ENCODE measurements around the gene CNTN4.

CNTN4 gene

DNA sequence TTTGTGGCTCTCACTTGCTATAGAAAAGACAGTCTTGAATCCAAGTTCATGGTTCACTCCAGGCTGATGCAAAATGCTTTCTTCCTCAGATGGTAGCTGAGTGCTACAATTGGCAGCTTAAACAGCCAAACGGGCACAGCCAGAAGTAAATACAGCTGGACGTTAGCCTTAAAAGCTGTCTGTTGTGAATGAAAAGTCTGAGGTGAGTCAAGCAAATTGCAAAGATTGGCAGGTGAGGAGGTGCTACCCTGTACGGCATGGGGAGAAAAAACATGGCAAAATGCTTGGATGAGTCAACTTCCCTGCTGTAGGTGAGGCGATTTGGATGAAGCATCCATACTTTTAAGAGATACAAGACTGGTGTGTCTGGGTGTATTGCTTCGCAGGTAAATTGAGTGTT lies 971.1 kb downstream of the CNTN4 start:
- H3K27me3 ChIP-seq (ENCODE audit: insufficient read depth, low read length), result no peaks in the 10 kb centered on the region
- TF ChIP-seq, protein P1, sequence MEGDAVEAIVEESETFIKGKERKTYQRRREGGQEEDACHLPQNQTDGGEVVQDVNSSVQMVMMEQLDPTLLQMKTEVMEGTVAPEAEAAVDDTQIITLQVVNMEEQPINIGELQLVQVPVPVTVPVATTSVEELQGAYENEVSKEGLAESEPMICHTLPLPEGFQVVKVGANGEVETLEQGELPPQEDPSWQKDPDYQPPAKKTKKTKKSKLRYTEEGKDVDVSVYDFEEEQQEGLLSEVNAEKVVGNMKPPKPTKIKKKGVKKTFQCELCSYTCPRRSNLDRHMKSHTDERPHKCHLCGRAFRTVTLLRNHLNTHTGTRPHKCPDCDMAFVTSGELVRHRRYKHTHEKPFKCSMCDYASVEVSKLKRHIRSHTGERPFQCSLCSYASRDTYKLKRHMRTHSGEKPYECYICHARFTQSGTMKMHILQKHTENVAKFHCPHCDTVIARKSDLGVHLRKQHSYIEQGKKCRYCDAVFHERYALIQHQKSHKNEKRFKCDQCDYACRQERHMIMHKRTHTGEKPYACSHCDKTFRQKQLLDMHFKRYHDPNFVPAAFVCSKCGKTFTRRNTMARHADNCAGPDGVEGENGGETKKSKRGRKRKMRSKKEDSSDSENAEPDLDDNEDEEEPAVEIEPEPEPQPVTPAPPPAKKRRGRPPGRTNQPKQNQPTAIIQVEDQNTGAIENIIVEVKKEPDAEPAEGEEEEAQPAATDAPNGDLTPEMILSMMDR (IDR thresholded peaks at IDR 0.05; ENCODE audit: low read length), result no peak
- no peak for TF ChIP-seq EZH2 (IDR thresholded peaks at IDR 0.05; ENCODE audit: borderline replicate concordance, low read length)
- no peaks in the 10 kb centered on the region for H3K4me1 ChIP-seq (ENCODE audit: insufficient read depth, low read length, severe bottlenecking)
- H3K36me3 ChIP-seq (ENCODE audit: insufficient read depth, low read length), result no peaks in the 10 kb centered on the region
- no peak overlapping the region for H3K9ac ChIP-seq (ENCODE audit: low read length)
- H3K79me2 ChIP-seq (ENCODE audit: insufficient read depth, low read length), result no peaks in the 10 kb centered on the region
- H2AFZ ChIP-seq (ENCODE audit: low read length), result no peak overlapping the region
- H3K9me2 ChIP-seq (ENCODE audit: low read depth, low read length), result no peaks in the 10 kb centered on the region
- no peak overlapping the region for H3K4me3 ChIP-seq (ENCODE audit: low read depth, low read length, poor library complexity, severe bottlenecking)
- no peaks in the 10 kb centered on the region for H3K9me3 ChIP-seq (ENCODE audit: low read length)
- no peaks in the 10 kb centered on the region for H4K20me1 ChIP-seq (ENCODE audit: insufficient read depth, low read length)
- H3F3A ChIP-seq (ENCODE audit: insufficient read depth, low read length), result no peaks in the 10 kb centered on the region
- H3K4me2 ChIP-seq (ENCODE audit: low read length), result no peak overlapping the region
- no peak overlapping the region for H3K27ac ChIP-seq (ENCODE audit: low read depth, low read length, poor library complexity, severe bottlenecking)

DNA sequence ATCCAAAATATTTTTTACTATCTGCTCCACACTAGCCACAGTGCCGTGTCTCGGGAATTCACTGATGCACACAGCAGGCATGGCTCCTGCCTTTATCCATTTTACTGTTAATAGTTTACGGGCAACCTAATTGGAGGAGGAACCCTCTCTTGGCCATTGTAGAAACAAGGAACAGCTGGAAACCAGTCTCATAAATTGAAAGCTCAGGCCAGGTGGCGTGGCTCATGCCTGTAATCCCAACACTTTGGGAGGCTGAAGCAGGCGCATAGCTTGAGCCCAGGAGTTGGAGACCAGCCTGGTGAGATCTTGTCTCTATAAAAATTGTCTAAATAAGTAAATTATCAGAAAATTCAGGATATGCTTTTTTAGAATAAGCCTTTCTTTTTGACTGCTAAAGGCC lies 972.5 kb downstream of the CNTN4 start:
- Histone ChIP-seq H3K79me2 (ENCODE audit: insufficient read depth, low read length) (no peaks in the 10 kb centered on the region), H2AFZ (ENCODE audit: low read length) (no peak overlapping the region), H4K20me1 (ENCODE audit: insufficient read depth, low read length) (no peaks in the 10 kb centered on the region), H3K27me3 (ENCODE audit: insufficient read depth, low read length) (no peaks in the 10 kb centered on the region), H3K9me3 (ENCODE audit: low read length) (no peaks in the 10 kb centered on the region), H3K9ac (ENCODE audit: low read length) (no peak overlapping the region), H3K4me1 (ENCODE audit: insufficient read depth, low read length, severe bottlenecking) (no peaks in the 10 kb centered on the region), H3K4me2 (ENCODE audit: low read length) (no peak overlapping the region), H3K4me3 (ENCODE audit: low read depth, low read length, poor library complexity, severe bottlenecking) (no peak overlapping the region), H3F3A (ENCODE audit: insufficient read depth, low read length) (no peaks in the 10 kb centered on the region), H3K9me2 (ENCODE audit: low read depth, low read length) (no peaks in the 10 kb centered on the region), H3K36me3 (ENCODE audit: insufficient read depth, low read length) (no peaks in the 10 kb centered on the region), H3K27ac (ENCODE audit: low read depth, low read length, poor library complexity, severe bottlenecking) (no peak overlapping the region)
- TF ChIP-seq EZH2 (IDR thresholded peaks at IDR 0.05; ENCODE audit: borderline replicate concordance, low read length), result no peak
- TF ChIP-seq, protein P1 (IDR thresholded peaks at IDR 0.05; ENCODE audit: low read length), result no peak

DNA sequence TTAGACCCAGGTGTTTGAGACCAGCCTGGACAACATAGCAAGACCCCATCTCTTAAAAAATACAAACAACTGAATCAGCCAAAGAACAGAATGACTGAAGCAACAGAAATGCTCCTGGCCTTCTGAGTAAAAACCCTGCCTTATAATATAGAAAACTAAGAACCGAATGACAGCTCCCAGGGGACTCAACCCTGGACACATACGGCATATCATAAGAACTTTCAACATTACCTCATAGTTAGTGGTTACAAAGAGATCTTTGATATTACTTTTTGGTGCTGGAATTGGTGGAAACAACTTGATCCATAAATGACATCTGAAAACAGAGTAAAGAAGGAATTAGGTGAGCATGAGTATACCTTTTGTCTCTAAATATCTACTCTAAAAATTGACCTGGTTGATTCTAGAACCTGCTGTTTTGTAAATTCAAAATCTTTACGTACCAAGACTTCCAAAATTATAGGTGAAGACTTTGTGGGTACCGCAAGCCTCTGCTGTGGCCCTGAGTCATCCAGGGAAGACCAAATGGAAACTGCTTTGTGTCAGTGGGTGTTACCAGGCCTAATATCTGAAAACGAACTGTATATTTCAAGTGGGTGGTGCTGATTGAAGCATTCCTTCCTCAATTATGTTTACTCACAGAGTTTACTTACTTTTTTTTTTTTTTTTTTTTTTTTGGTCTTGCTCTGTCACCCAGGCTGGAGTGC lies 976.0 kb downstream of the CNTN4 start:
- Histone ChIP-seq H3K9ac (ENCODE audit: low read length) (no peak overlapping the region), H3K27me3 (ENCODE audit: insufficient read depth, low read length) (no peaks in the 10 kb centered on the region), H3K9me2 (ENCODE audit: low read depth, low read length) (no peaks in the 10 kb centered on the region), H3K4me2 (ENCODE audit: low read length) (no peak overlapping the region), H3K9me3 (ENCODE audit: low read length) (no peaks in the 10 kb centered on the region), H3K27ac (ENCODE audit: low read depth, low read length, poor library complexity, severe bottlenecking) (no peak overlapping the region), H4K20me1 (ENCODE audit: insufficient read depth, low read length) (no peaks in the 10 kb centered on the region), H3K4me3 (ENCODE audit: low read depth, low read length, poor library complexity, severe bottlenecking) (no peak overlapping the region), H3F3A (ENCODE audit: insufficient read depth, low read length) (no peaks in the 10 kb centered on the region), H3K36me3 (ENCODE audit: insufficient read depth, low read length) (no peaks in the 10 kb centered on the region), H3K79me2 (ENCODE audit: insufficient read depth, low read length) (no peaks in the 10 kb centered on the region), H3K4me1 (ENCODE audit: insufficient read depth, low read length, severe bottlenecking) (no peaks in the 10 kb centered on the region), H2AFZ (ENCODE audit: low read length) (no peak overlapping the region)
- TF ChIP-seq, protein P1 (IDR thresholded peaks at IDR 0.05; ENCODE audit: low read length), result no peak
- TF ChIP-seq EZH2 (IDR thresholded peaks at IDR 0.05; ENCODE audit: borderline replicate concordance, low read length), result no peak
